Mesenteric fat pad (tissue), 1 donor: ENCODE results near the gene ILDR2. TPM values are rescaled to one million over a fixed set of nuclear protein-coding genes. Genes with fewer than 3 reads are reported as not detected.

Experiments
- total RNA-seq: library from RNA; stranded (reverse); fragmentation: NEBNext Ultra II Directional; extraction: Animal tissue kit (Norgen Biotek cat#: 25700); gene quantifications from one replicate; pipeline ENCODE4 v1.2.1, GENCODE V29; 2021
- donor health status: DM: yes; HTN: yes; CAD: no.

ILDR2 gene
- total RNA-seq, 1 donor from 2014 or later: 0.29 TPM

Other genes starting within 250 kb of the ILDR2 start
- 33.8 TPM for gene POGK, start 136.1 kb downstream of the ILDR2 start, total RNA-seq
- gene TADA1, start 99.3 kb downstream of the ILDR2 start, total RNA-seq: 6.4 TPM
- not detected for gene MAEL, start 13.7 kb upstream of the ILDR2 start, total RNA-seq
- gene GPA33, start 114.8 kb upstream of the ILDR2 start, total RNA-seq: 0.29 TPM
- gene STYXL2, start 118.5 kb upstream of the ILDR2 start, total RNA-seq: 0.42 TPM
- 18.8 TPM for gene POU2F1, start 245.3 kb upstream of the ILDR2 start, total RNA-seq